NB4 (cell line): ENCODE measurements around the gene RAB23.

Experiments
- CTCF ChIP-seq: IDR thresholded peaks from one replicate; pipeline ENCODE4 v1.5.1; 2012; ENCODE audit warnings: low read depth, low read length
- MAX ChIP-seq: IDR thresholded peaks from 2 replicates; pipeline ENCODE4 v1.6.1; 2011; ENCODE audit warnings: low read depth, low read length
- MYC ChIP-seq: IDR thresholded peaks from 2 replicates; pipeline ENCODE4 v1.6.1; 2011; ENCODE audit warnings: low read depth, low read length
- POLR2A ChIP-seq: IDR thresholded peaks from 2 replicates; pipeline ENCODE4 v1.6.1; 2011; ENCODE audit warnings: mild to moderate bottlenecking; ENCODE audit not compliant: insufficient read length; ENCODE audit errors: extremely low read depth

- TF ChIP-seq POLR2A: no peak
- no peak for TF ChIP-seq MAX
- TF ChIP-seq CTCF: no peak
- no peak for TF ChIP-seq MYC
These were observed 15.0 kb downstream of the RAB23 start for GRCh38 chr6:57207141-57207540.
